Testis (tissue), 3 donors: Measurements from ENCODE around the gene C5orf58. TPM values are rescaled to one million over a fixed set of nuclear protein-coding genes. Genes with fewer than 3 reads are reported as not detected.

Experiments
- DNase-seq: peaks from one replicate; pipeline ENCODE4 v3.0.0-alpha.2; 2019
- H3K27ac ChIP-seq, 2 donors: fragments of 200-600 bp; sonication (generic); one replicate each; pipeline ENCODE4 v1.5.1; 2019
- H3K27me3 ChIP-seq: fragments of 200-600 bp; sonication (generic); one replicate; pipeline ENCODE4 v1.5.1; 2019
- H3K36me3 ChIP-seq: fragments of 200-600 bp; sonication (generic); one replicate; pipeline ENCODE4 v1.5.1; 2017; ENCODE audit warnings: low read depth; ENCODE audit errors: missing control alignments
- H3K4me1 ChIP-seq: fragments of 200-600 bp; sonication (generic); one replicate; pipeline ENCODE4 v1.5.1; 2019
- H3K4me3 ChIP-seq, 2 donors: fragments of 200-600 bp; sonication (generic); one replicate each; pipeline ENCODE4 v1.5.1; 2017 to 2019
- H3K9me3 ChIP-seq: fragments of 200-600 bp; sonication (generic); one replicate; pipeline ENCODE4 v1.5.1; 2017
- CTCF ChIP-seq, 3 experiments: fragments of 450-650 bp in 2 of 3; fragments of 200-600 bp in 1 of 3; sonication (generic) in 1 of 3; IDR thresholded peaks; one replicate each; pipeline ENCODE4 v1.5.1; 2016 to 2019; ENCODE audit warnings: antibody characterized with exemption in 3 of 3, mild to moderate bottlenecking in 2 of 3, moderate library complexity in 1 of 3
- POLR2A ChIP-seq: fragments of 450-650 bp; IDR thresholded peaks from one replicate; pipeline ENCODE4 v1.6.1; 2017; ENCODE audit warnings: antibody characterized with exemption, mild to moderate bottlenecking, moderate library complexity
- WGBS, 2 donors: methylation state at CpG; one replicate each; pipeline ENCODE4 v1.1.5; 2018; 5-methylcytosine and 5-hydroxymethylcytosine counted together
- intact Hi-C: fragments of 100-400 bp; cut with DNase I; formaldehyde crosslinking; loops from one replicate; pipeline ENCODE4 v1.15.1; 2023; ENCODE audit warnings: low total_unique reads
- polyA plus RNA-seq: library from polyadenylated mRNA; stranded (reverse); fragments of 350-450 nt; fragmentation: Illumina TruSeq; extraction: RNeasy Lipid Tissue Mini Kit (QIAGEN cat#74804); gene quantifications from one replicate; pipeline ENCODE4 v1.2.3, GENCODE V29; 2014; ENCODE audit warnings: low read depth, low replicate concordance; ENCODE audit not compliant: insufficient read depth
- total RNA-seq, 2 donors: library from RNA; depleted of rRNA; stranded (reverse); fragments of >200 nt; gene quantifications; one replicate each; pipeline ENCODE4 v1.2.3, GENCODE V29; 2016

The C5orf58 gene
- total and polyA plus RNA-seq, 3 donors from 2014 or later, result 40.9 to 266 (median 72.7) TPM

GRCh38 chr5:170220191-170220590, 12.6 kb upstream of the C5orf58 start:
- H3K36me3 ChIP-seq, result no peaks in the 10 kb centered on the region
- no peaks in the 10 kb centered on the region for H3K4me1 ChIP-seq
- no peaks in the 10 kb centered on the region for H3K27me3 ChIP-seq
- TF ChIP-seq CTCF (IDR thresholded peaks at IDR 0.05) (no peak), POLR2A (no peak)
- H3K27ac ChIP-seq, result no peak overlapping the region
- intact Hi-C loops, result loop anchor here (5.0 to 10.0 kb wide), 3 partner anchors 125 to 405 kb away; no protein-coding TSS in a partner anchor
- no peak for DNase-seq
- no peaks in the 10 kb centered on the region for H3K9me3 ChIP-seq
- 92 to 95% methylated on average over 2 of the region's 2 CpGs for WGBS, 2 donors
- no peak overlapping the region for H3K4me3 ChIP-seq

- peak; percentile 34 for DNase-seq
- H3K4me1 ChIP-seq, result peaks cover 4% of the 10 kb centered on the region
- 63 to 67% methylated on average over 6 of the region's 6 CpGs for WGBS, 2 donors
Measured at GRCh38 chr5:170221327-170221741, 11.5 kb upstream of the C5orf58 start.

GRCh38 chr5:170223360-170223759, 9.4 kb upstream of the C5orf58 start:
- DNase-seq, result no peak
- no peak overlapping the region for H3K27ac ChIP-seq

More at GRCh38 chr5:170221327-170221741, 11.5 kb upstream of the C5orf58 start:
- no peaks in the 10 kb centered on the region for H3K36me3 ChIP-seq
- no peaks in the 10 kb centered on the region for H3K9me3 ChIP-seq
- TF ChIP-seq POLR2A, result no peak
- peak in 1 of 3 experiments; percentile 8 for TF ChIP-seq CTCF (IDR thresholded peaks at IDR 0.05)
- H3K27me3 ChIP-seq, result no peaks in the 10 kb centered on the region
- intact Hi-C loops, result loop anchor here (5.0 to 10.0 kb wide), 3 partner anchors 123 to 403 kb away; no protein-coding TSS in a partner anchor
- H3K4me3 ChIP-seq, result no peak overlapping the region
- peak overlapping the region in 1 of 2 donors; percentile 26 for H3K27ac ChIP-seq

GRCh38 chr5:170223906-170224305, 8.9 kb upstream of the C5orf58 start:
- Histone ChIP-seq H3K36me3 (no peaks in the 10 kb centered on the region), H3K27me3 (no peaks in the 10 kb centered on the region), H3K27ac (no peak overlapping the region), H3K4me3 (no peak overlapping the region), H3K9me3 (no peaks in the 10 kb centered on the region), H3K4me1 (peaks cover 14% of the 10 kb centered on the region)
- DNase-seq, result no peak
- TF ChIP-seq CTCF (IDR thresholded peaks at IDR 0.05), result no peak
- TF ChIP-seq POLR2A, result no peak
- WGBS, 2 donors, result 85 to 92% methylated on average over 5 of the region's 5 CpGs
- intact Hi-C loops, result loop anchor here (5.0 to 10.0 kb wide), 3 partner anchors 121 to 401 kb away; no protein-coding TSS in a partner anchor

More at GRCh38 chr5:170223360-170223759, 9.4 kb upstream of the C5orf58 start:
- peaks cover 14% of the 10 kb centered on the region for H3K4me1 ChIP-seq
- no peaks in the 10 kb centered on the region for H3K9me3 ChIP-seq
- no peak for TF ChIP-seq POLR2A
- no peak for TF ChIP-seq CTCF (IDR thresholded peaks at IDR 0.05)
- intact Hi-C loops, result loop anchor here (5.0 to 10.0 kb wide), 3 partner anchors 121 to 401 kb away; no protein-coding TSS in a partner anchor
- no peaks in the 10 kb centered on the region for H3K27me3 ChIP-seq
- H3K4me3 ChIP-seq, result no peak overlapping the region
- H3K36me3 ChIP-seq, result no peaks in the 10 kb centered on the region
